GM23338 (cell line): ENCODE measurements around the gene CYSTM1. TPM values are rescaled to one million over a fixed set of nuclear protein-coding genes. Genes with fewer than 3 reads are reported as not detected.

Source experiments
- ATAC-seq: fragments of 200-7000 bp; cut with Tn5 transposase; 3 replicates; pipeline ENCODE4 v1.9.1; 2020
- DNase-seq: peaks from one replicate; pipeline ENCODE4 v3.0.0-alpha.2; 2015; ENCODE audit warnings: low spot score
- H2AFZ ChIP-seq: fragments of 200-600 bp; sonication (generic); 2 replicates; pipeline ENCODE4 v1.8.0; 2016; ENCODE audit warnings: antibody characterized with exemption, mild to moderate bottlenecking, moderate library complexity
- H3F3A ChIP-seq: fragments of 200-600 bp; sonication (generic); replicated peaks from 2 replicates; pipeline ENCODE4 v1.8.0; 2017; ENCODE audit warnings: antibody characterized with exemption, mixed run types, low read depth
- H3K27ac ChIP-seq: fragments of 200-600 bp; sonication (generic); 2 replicates; pipeline ENCODE4 v1.6.1; 2016; ENCODE audit warnings: low read depth
- H3K27me3 ChIP-seq: fragments of 200-600 bp; sonication (generic); 2 replicates; pipeline ENCODE4 v1.8.0; 2016; ENCODE audit warnings: mild to moderate bottlenecking, mixed run types, moderate library complexity; ENCODE audit not compliant: insufficient read depth
- H3K36me3 ChIP-seq: fragments of 200-600 bp; sonication (generic); 2 replicates; pipeline ENCODE4 v1.8.0; 2016; ENCODE audit warnings: mild to moderate bottlenecking; ENCODE audit not compliant: insufficient read depth
- H3K4me1 ChIP-seq: fragments of 200-600 bp; sonication (generic); 2 replicates; pipeline ENCODE4 v1.8.0; 2016; ENCODE audit warnings: mild to moderate bottlenecking, moderate library complexity; ENCODE audit not compliant: insufficient read depth
- H3K4me2 ChIP-seq: fragments of 200-600 bp; sonication (generic); 2 replicates; pipeline ENCODE4 v1.7.1; 2017; ENCODE audit warnings: mixed run types
- H3K4me3 ChIP-seq: fragments of 200-600 bp; sonication (generic); 2 replicates; pipeline ENCODE4 v1.6.1; 2016; ENCODE audit warnings: mixed run types
- H3K79me2 ChIP-seq: fragments of 200-600 bp; sonication (generic); replicated peaks from 2 replicates; pipeline ENCODE4 v1.8.0; 2017; ENCODE audit warnings: mild to moderate bottlenecking; ENCODE audit not compliant: insufficient read depth
- H3K9me2 ChIP-seq: fragments of 200-600 bp; sonication (generic); 2 replicates; pipeline ENCODE4 v1.8.0; 2017; ENCODE audit not compliant: insufficient read depth
- H4K20me1 ChIP-seq: fragments of 200-600 bp; sonication (generic); replicated peaks from 2 replicates; pipeline ENCODE4 v1.8.0; 2017; ENCODE audit warnings: mild to moderate bottlenecking; ENCODE audit not compliant: insufficient read depth
- H3K27ac Mint-ChIP-seq: 2 replicates; pipeline ENCODE4 v1.8.0; 2020; ENCODE audit warnings: inconsistent platforms, mild to moderate bottlenecking, moderate library complexity, mixed read lengths
- H3K27me3 Mint-ChIP-seq: 3 replicates; pipeline ENCODE4 v1.8.0; 2022; ENCODE audit warnings: low read depth, mild to moderate bottlenecking, moderate library complexity, mixed read lengths, inconsistent platforms; ENCODE audit not compliant: insufficient read depth, poor library complexity
- H3K36me3 Mint-ChIP-seq: 3 replicates; pipeline ENCODE4 v1.8.0; 2021; ENCODE audit warnings: low read depth, mild to moderate bottlenecking, inconsistent platforms, moderate library complexity, mixed read lengths
- H3K4me1 Mint-ChIP-seq: 3 replicates; pipeline ENCODE4 v1.8.0; 2020; ENCODE audit warnings: mild to moderate bottlenecking, inconsistent platforms, mixed read lengths
- H3K4me3 Mint-ChIP-seq: 3 replicates; pipeline ENCODE4 v1.8.0; 2021; ENCODE audit warnings: moderate library complexity, mild to moderate bottlenecking, inconsistent platforms, mixed read lengths
- H3K9me3 Mint-ChIP-seq: 3 replicates; pipeline ENCODE4 v1.8.0; 2020; ENCODE audit warnings: moderate library complexity, mild to moderate bottlenecking, inconsistent platforms, mixed read lengths
- CREB1 ChIP-seq: fragments of 250-450 bp; sonication (Bioruptor Pico); IDR thresholded peaks from 2 replicates; pipeline ENCODE4 v1.5.0; 2020; ENCODE audit warnings: low read depth, mild to moderate bottlenecking, moderate library complexity
- EZH2phosphoT487 ChIP-seq: fragments of 200-600 bp; sonication (generic); IDR thresholded peaks from one replicate; pipeline ENCODE4 v1.8.1; 2018; ENCODE audit warnings: antibody characterized with exemption; ENCODE audit not compliant: unreplicated experiment
- JUNB ChIP-seq: IDR thresholded peaks from one replicate; pipeline ENCODE4 v1.6.1; 2016; ENCODE audit warnings: antibody characterized with exemption; ENCODE audit not compliant: unreplicated experiment
- NANOG ChIP-seq: IDR thresholded peaks from 2 replicates; pipeline ENCODE4 v1.6.1; 2016; ENCODE audit warnings: antibody characterized with exemption, borderline replicate concordance
- POLR2AphosphoS5 ChIP-seq: IDR thresholded peaks from 2 replicates; pipeline ENCODE4 v1.6.1; 2016; ENCODE audit warnings: antibody characterized with exemption, low read depth
- REST ChIP-seq: IDR thresholded peaks from one replicate; pipeline ENCODE4 v1.6.1; 2018; ENCODE audit warnings: antibody characterized with exemption; ENCODE audit not compliant: unreplicated experiment
- STAT1 ChIP-seq: IDR thresholded peaks from one replicate; pipeline ENCODE4 v1.6.1; 2016; ENCODE audit warnings: antibody characterized with exemption; ENCODE audit not compliant: unreplicated experiment
- ZNF114 ChIP-seq: fragments of 250-450 bp; sonication (Bioruptor Pico); IDR thresholded peaks from 2 replicates; pipeline ENCODE4 v1.5.0; 2020; ENCODE audit warnings: mild to moderate bottlenecking, moderate library complexity
- ZNF462 ChIP-seq: fragments of 250-450 bp; sonication (Bioruptor Pico); IDR thresholded peaks from 2 replicates; pipeline ENCODE4 v1.5.0; 2020; ENCODE audit warnings: mild to moderate bottlenecking, moderate library complexity
- polyA plus RNA-seq: library from polyadenylated mRNA; unstranded; fragments of >200 nt; fragmentation: Nextera tagmentation; extraction: Ambion mirVana; gene quantifications from 2 replicates; pipeline ENCODE4 v1.2.1, GENCODE V29; 2016
- total RNA-seq: library from RNA; depleted of rRNA; stranded (reverse); fragments of >200 nt; shearing (Covaris generic); gene quantifications from 2 replicates; pipeline ENCODE4 v1.2.3, GENCODE V29; 2014
- TF ChIP-seq, protein P1 (sequence below), 2 experiments: fragments of 200-600 bp in 1 of 2; sonication (generic) in 1 of 2; conservative IDR thresholded peaks; 2 replicates each; pipeline versions ENCODE4 v1.5.1 to v1.6.1; 2016 to 2017; ENCODE audit warnings: antibody characterized with exemption in 2 of 2, low read depth in 2 of 2, mild to moderate bottlenecking in 2 of 2, moderate library complexity in 1 of 2

Gene CYSTM1
- total and polyA plus RNA-seq, 2 experiments from 2014 or later, result 14.4 to 46.0 TPM

GRCh38 chr5:140270008-140270407 lies 95.0 kb downstream of the CYSTM1 start (continued):
- no peak for TF ChIP-seq REST
- TF ChIP-seq, protein P1, sequence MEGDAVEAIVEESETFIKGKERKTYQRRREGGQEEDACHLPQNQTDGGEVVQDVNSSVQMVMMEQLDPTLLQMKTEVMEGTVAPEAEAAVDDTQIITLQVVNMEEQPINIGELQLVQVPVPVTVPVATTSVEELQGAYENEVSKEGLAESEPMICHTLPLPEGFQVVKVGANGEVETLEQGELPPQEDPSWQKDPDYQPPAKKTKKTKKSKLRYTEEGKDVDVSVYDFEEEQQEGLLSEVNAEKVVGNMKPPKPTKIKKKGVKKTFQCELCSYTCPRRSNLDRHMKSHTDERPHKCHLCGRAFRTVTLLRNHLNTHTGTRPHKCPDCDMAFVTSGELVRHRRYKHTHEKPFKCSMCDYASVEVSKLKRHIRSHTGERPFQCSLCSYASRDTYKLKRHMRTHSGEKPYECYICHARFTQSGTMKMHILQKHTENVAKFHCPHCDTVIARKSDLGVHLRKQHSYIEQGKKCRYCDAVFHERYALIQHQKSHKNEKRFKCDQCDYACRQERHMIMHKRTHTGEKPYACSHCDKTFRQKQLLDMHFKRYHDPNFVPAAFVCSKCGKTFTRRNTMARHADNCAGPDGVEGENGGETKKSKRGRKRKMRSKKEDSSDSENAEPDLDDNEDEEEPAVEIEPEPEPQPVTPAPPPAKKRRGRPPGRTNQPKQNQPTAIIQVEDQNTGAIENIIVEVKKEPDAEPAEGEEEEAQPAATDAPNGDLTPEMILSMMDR (conservative IDR thresholded peaks at IDR 0.05; ENCODE audit: low read depth in 2 of 2), result no peak
- no peak for TF ChIP-seq STAT1
- TF ChIP-seq CREB1, result no peak

GRCh38 chr5:140273401-140273877 lies 98.5 kb downstream of the CYSTM1 start:
- DNase-seq (no peak), ATAC-seq (no peak)
- Histone ChIP-seq H3K9me2 (no peaks in the 10 kb centered on the region), H3K27me3 (no peaks in the 10 kb centered on the region), H3K36me3 (no peaks in the 10 kb centered on the region), H4K20me1 (no peaks in the 10 kb centered on the region; the same call in 1 of the 2 replicates), H2AFZ (no peak overlapping the region), H3K4me3 (no peak overlapping the region), H3K79me2 (peaks cover 11% of the 10 kb centered on the region), H3F3A (no peaks in the 10 kb centered on the region), H3K4me1 (no peaks in the 10 kb centered on the region), H3K4me2 (no peak overlapping the region), H3K27ac (no peak overlapping the region)
- H3K36me3 Mint-ChIP-seq, result peaks cover 10% of the 10 kb centered on the region
- H3K4me1 Mint-ChIP-seq, result no peaks in the 10 kb centered on the region
- H3K27ac Mint-ChIP-seq, result no peak overlapping the region
- peaks cover 4% of the 10 kb centered on the region for H3K27me3 Mint-ChIP-seq
- H3K4me3 Mint-ChIP-seq, result no peak overlapping the region
- H3K9me3 Mint-ChIP-seq, result no peaks in the 10 kb centered on the region; the same call in 2 of the 3 replicates
- TF ChIP-seq JUNB (no peak), REST (no peak), EZH2phosphoT487 (no peak), ZNF462 (CRISPR knock-in tag) (no peak), STAT1 (no peak), NANOG (no peak), ZNF114 (CRISPR knock-in tag) (no peak), POLR2AphosphoS5 (no peak)
